Measurements from ENCODE around the gene CHURC1.

- no peak for TF ChIP-seq CTCF (IDR thresholded peaks at IDR 0.05)
- no peak for TF ChIP-seq POLR2A (IDR thresholded peaks at IDR 0.05)
Measured at GRCh38 chr14:64950889-64951288, 36.6 kb downstream of the CHURC1 start.

Data from uterus (tissue), 2 donors.